Mesenchymal stem cell (in vitro differentiated cells and primary cell): ENCODE results near the gene PRKCB.
"Not testable (repeated sequence)": the region's sequence is repeated elsewhere in the genome, so short reads cannot be mapped to it uniquely, and the experiment has no call there.

Source experiments
- DNase-seq: peaks from one replicate; pipeline ENCODE4 v3.0.0-alpha.2; 2013
- H2AFZ ChIP-seq: one replicate; pipeline ENCODE4 v1.6.1; 2013; ENCODE audit warnings: low read depth, mild to moderate bottlenecking, control low read depth, inconsistent platforms, low read length, moderate library complexity
- H2AK5ac ChIP-seq: 2 replicates; pipeline ENCODE4 v1.6.1; 2013; ENCODE audit warnings: low read length, moderate library complexity, mild to moderate bottlenecking, inconsistent platforms; ENCODE audit not compliant: severe bottlenecking
- H2BK120ac ChIP-seq: one replicate; pipeline ENCODE4 v1.6.1; 2013; ENCODE audit warnings: low read depth, mild to moderate bottlenecking, inconsistent platforms, low read length, moderate library complexity
- H2BK12ac ChIP-seq, 2 experiments: one replicate each; pipeline ENCODE4 v1.6.1; 2013; ENCODE audit warnings: inconsistent platforms in 2 of 2, low read length in 2 of 2, mild to moderate bottlenecking in 2 of 2, moderate library complexity in 2 of 2, control low read depth in 1 of 2
- H2BK15ac ChIP-seq: one replicate; pipeline ENCODE4 v1.6.1; 2013; ENCODE audit warnings: mild to moderate bottlenecking, low read depth, inconsistent platforms; ENCODE audit not compliant: poor library complexity, severe bottlenecking
- H2BK5ac ChIP-seq: 2 replicates; pipeline ENCODE4 v1.6.1; 2013; ENCODE audit warnings: low read depth, mild to moderate bottlenecking, low read length, control low read depth, inconsistent platforms; ENCODE audit not compliant: poor library complexity, severe bottlenecking
- H3K14ac ChIP-seq, 2 experiments: one replicate each; pipeline ENCODE4 v1.6.1; 2013; ENCODE audit warnings: inconsistent platforms in 2 of 2, low read length in 2 of 2, control low read depth in 1 of 2, mild to moderate bottlenecking in 1 of 2, moderate library complexity in 1 of 2
- H3K18ac ChIP-seq, 2 experiments: one replicate each; pipeline ENCODE4 v1.6.1; 2013; ENCODE audit warnings: inconsistent platforms in 2 of 2, low read length in 2 of 2, control low read depth in 1 of 2, low read depth in 1 of 2, mild to moderate bottlenecking in 1 of 2
- H3K23ac ChIP-seq, 2 experiments: one replicate each; pipeline ENCODE4 v1.6.1; 2013; ENCODE audit warnings: inconsistent platforms in 2 of 2, low read length in 2 of 2, mild to moderate bottlenecking in 2 of 2, moderate library complexity in 2 of 2, control low read depth in 1 of 2
- H3K27ac ChIP-seq: 2 replicates; pipeline ENCODE4 v1.5.1; 2013; ENCODE audit warnings: mild to moderate bottlenecking, moderate library complexity, low read length, control low read depth, inconsistent platforms; ENCODE audit not compliant: poor library complexity, severe bottlenecking
- H3K27me3 ChIP-seq, 2 experiments: 2 replicates each; pipeline versions ENCODE4 v1.6.1 to v1.7.0; 2013; ENCODE audit warnings: low read length in 2 of 2, mild to moderate bottlenecking in 2 of 2, moderate library complexity in 2 of 2, control low read depth in 1 of 2, inconsistent platforms in 1 of 2; ENCODE audit not compliant: control insufficient read depth in 1 of 2, insufficient read depth in 1 of 2
- H3K36me3 ChIP-seq, 2 experiments: 2 replicates each; pipeline versions ENCODE4 v1.6.1 to v1.7.0; 2013; ENCODE audit warnings: low read length in 2 of 2, control low read depth in 1 of 2, inconsistent platforms in 1 of 2, low read depth in 1 of 2, mild to moderate bottlenecking in 1 of 2; ENCODE audit not compliant: insufficient read depth in 2 of 2, control insufficient read depth in 1 of 2
- H3K4ac ChIP-seq, 2 experiments: one replicate each; pipeline ENCODE4 v1.6.1; 2013; ENCODE audit warnings: inconsistent platforms in 2 of 2, low read length in 2 of 2, mild to moderate bottlenecking in 2 of 2, moderate library complexity in 2 of 2, control low read depth in 1 of 2, low read depth in 1 of 2
- H3K4me1 ChIP-seq: 2 replicates; pipeline ENCODE4 v1.6.1; 2013; ENCODE audit warnings: low read depth, low read length, control low read depth; ENCODE audit not compliant: control insufficient read depth, insufficient read depth
- H3K4me2 ChIP-seq: 2 replicates; pipeline ENCODE4 v1.6.1; 2013; ENCODE audit warnings: low read length, mild to moderate bottlenecking, inconsistent platforms; ENCODE audit not compliant: poor library complexity, severe bottlenecking
- H3K4me3 ChIP-seq, 2 experiments: 2 replicates each; pipeline versions ENCODE4 v1.5.1 to v1.7.0; 2013; ENCODE audit warnings: low read length in 2 of 2, mild to moderate bottlenecking in 2 of 2, control low read depth in 1 of 2, low read depth in 1 of 2; ENCODE audit not compliant: insufficient read depth in 1 of 2
- H3K79me1 ChIP-seq: replicated peaks from 2 replicates; pipeline ENCODE4 v1.6.1; 2013; ENCODE audit warnings: mild to moderate bottlenecking, control low read depth, low read length, inconsistent platforms; ENCODE audit not compliant: poor library complexity, severe bottlenecking
- H3K9ac ChIP-seq: 2 replicates; pipeline ENCODE4 v1.7.0; 2013; ENCODE audit warnings: mild to moderate bottlenecking, low read length, moderate library complexity
- H3K9me3 ChIP-seq: 2 replicates; pipeline ENCODE4 v1.7.0; 2013; ENCODE audit warnings: mild to moderate bottlenecking, low read length; ENCODE audit not compliant: control insufficient read depth
- H4K8ac ChIP-seq: one replicate; pipeline ENCODE4 v1.6.1; 2013; ENCODE audit warnings: inconsistent platforms, mild to moderate bottlenecking, low read length, moderate library complexity
- H4K91ac ChIP-seq: one replicate; pipeline ENCODE4 v1.6.1; 2013; ENCODE audit warnings: mild to moderate bottlenecking, low read length, inconsistent platforms
- WGBS: methylation state at CpG from one replicate; pipeline ENCODE4 v1.1.7; 2013; ENCODE audit warnings: mixed read lengths; 5-methylcytosine and 5-hydroxymethylcytosine counted together

Gene PRKCB

GRCh38 chr16:23908790-23909189 lies 73.0 kb downstream of the PRKCB start:
- H3K79me1 ChIP-seq = no peaks in the 10 kb centered on the region
- peaks cover 0 to 4% of the 10 kb centered on the region in 2 experiments for H3K27me3 ChIP-seq
- H3K4ac ChIP-seq = no peak overlapping the region
- no peak overlapping the region for H3K4me2 ChIP-seq
- H3K9me3 ChIP-seq = no peaks in the 10 kb centered on the region
- H3K23ac ChIP-seq = no peak overlapping the region
- H2BK12ac ChIP-seq = no peak overlapping the region
- no peak overlapping the region for H2BK120ac ChIP-seq
- 89% methylated on average over 6 of the region's 9 CpGs for WGBS
- H4K91ac ChIP-seq = no peak overlapping the region
- no peak overlapping the region for H3K14ac ChIP-seq
- no peak overlapping the region for H3K27ac ChIP-seq
- H2BK15ac ChIP-seq = no peak overlapping the region
- no peaks in the 10 kb centered on the region for H3K4me1 ChIP-seq
- H2AFZ ChIP-seq = no peak overlapping the region
- no peaks in the 10 kb centered on the region for H3K36me3 ChIP-seq
- H3K4me3 ChIP-seq = no peak overlapping the region
- H3K18ac ChIP-seq = no peak overlapping the region
- H3K9ac ChIP-seq = no peak overlapping the region
- no peak overlapping the region for H2BK5ac ChIP-seq
- no peak for DNase-seq
- no peak overlapping the region for H4K8ac ChIP-seq
- no peak overlapping the region for H2AK5ac ChIP-seq

GRCh38 chr16:23909792-23910418 lies 74.1 kb downstream of the PRKCB start:
- WGBS = 67% methylated on average over 8 of the region's 8 CpGs

GRCh38 chr16:23914946-23915530 lies 79.3 kb downstream of the PRKCB start:
- H3K23ac ChIP-seq = no peak overlapping the region
- H3K14ac ChIP-seq = no peak overlapping the region
- H3K27ac ChIP-seq = no peak overlapping the region
- no peaks in the 10 kb centered on the region for H3K9me3 ChIP-seq
- H2BK120ac ChIP-seq = no peak overlapping the region
- no peak overlapping the region for H2AK5ac ChIP-seq
- no peaks in the 10 kb centered on the region for H3K79me1 ChIP-seq
- H3K9ac ChIP-seq = no peak overlapping the region
- DNase-seq = no peak
- no peak overlapping the region for H2BK12ac ChIP-seq
- H3K18ac ChIP-seq = no peak overlapping the region
- H3K4me2 ChIP-seq = no peak overlapping the region
- H2BK5ac ChIP-seq = no peak overlapping the region
- H3K27me3 ChIP-seq = peaks cover 0 to 4% of the 10 kb centered on the region in 2 experiments
- no peak overlapping the region for H3K4ac ChIP-seq
- H4K91ac ChIP-seq = no peak overlapping the region
- no peak overlapping the region for H3K4me3 ChIP-seq
- no peak overlapping the region for H4K8ac ChIP-seq
- H3K4me1 ChIP-seq = no peaks in the 10 kb centered on the region
- no peak overlapping the region for H2AFZ ChIP-seq
- H2BK15ac ChIP-seq = no peak overlapping the region
- no peaks in the 10 kb centered on the region for H3K36me3 ChIP-seq
- WGBS = 57% methylated on average over 6 of the region's 6 CpGs

More at GRCh38 chr16:23909792-23910418, 74.1 kb downstream of the PRKCB start:
- no peak overlapping the region for H3K23ac ChIP-seq
- no peak overlapping the region for H2AK5ac ChIP-seq
- no peak overlapping the region for H2AFZ ChIP-seq
- H3K36me3 ChIP-seq = no peaks in the 10 kb centered on the region
- no peak for DNase-seq
- no peaks in the 10 kb centered on the region for H3K4me1 ChIP-seq
- no peak overlapping the region for H4K8ac ChIP-seq
- no peaks in the 10 kb centered on the region for H3K79me1 ChIP-seq
- H3K27me3 ChIP-seq = peaks cover 0 to 4% of the 10 kb centered on the region in 2 experiments
- no peak overlapping the region for H3K4ac ChIP-seq
- H3K9me3 ChIP-seq = no peaks in the 10 kb centered on the region
- no peak overlapping the region for H4K91ac ChIP-seq
- H2BK12ac ChIP-seq = no peak overlapping the region
- H3K9ac ChIP-seq = no peak overlapping the region
- no peak overlapping the region for H3K18ac ChIP-seq
- no peak overlapping the region for H3K4me3 ChIP-seq
- no peak overlapping the region for H3K4me2 ChIP-seq
- H3K27ac ChIP-seq = no peak overlapping the region
- H2BK120ac ChIP-seq = no peak overlapping the region
- no peak overlapping the region for H2BK5ac ChIP-seq
- H3K14ac ChIP-seq = no peak overlapping the region
- no peak overlapping the region for H2BK15ac ChIP-seq

GRCh38 chr16:23916552-23916951 lies 80.8 kb downstream of the PRKCB start:
- H2BK120ac ChIP-seq, H3K36me3 ChIP-seq, H3K27ac ChIP-seq, DNase-seq, H2AFZ ChIP-seq, H4K91ac ChIP-seq, H2BK5ac ChIP-seq, H4K8ac ChIP-seq, H3K27me3 ChIP-seq, H3K18ac ChIP-seq, H2BK12ac ChIP-seq, H3K9ac ChIP-seq, H3K4me1 ChIP-seq, H3K4me3 ChIP-seq, H3K4me2 ChIP-seq, H2BK15ac ChIP-seq, H3K23ac ChIP-seq, H3K14ac ChIP-seq, H3K79me1 ChIP-seq, H2AK5ac ChIP-seq, H3K9me3 ChIP-seq, H3K4ac ChIP-seq: not testable (repeated sequence)
- 38% methylated on average over 1 of the region's 1 CpG for WGBS
